NCI-H1417 (cell line): ENCODE measurements around the gene PDIA2.
"Not testable (repeated sequence)": the region's sequence is repeated elsewhere in the genome, so short reads cannot be mapped to it uniquely, and the experiment has no call there.

Source experiments
- DNase-seq, 3 experiments: peaks; one replicate each; lab custom pipeline; 2025; lab: John Stamatoyannopoulos, UW

The PDIA2 gene

GRCh38 chr16:301950-302349, 19.0 kb downstream of the PDIA2 start:
- no peak for DNase-seq

- DNase-seq: no peak
These were observed 21.0 kb downstream of the PDIA2 start for GRCh38 chr16:303760-304505.

- DNase-seq: peak in 1 of 3 experiments; percentile 22
These were observed 23.1 kb downstream of the PDIA2 start for GRCh38 chr16:305916-306626.

DNA sequence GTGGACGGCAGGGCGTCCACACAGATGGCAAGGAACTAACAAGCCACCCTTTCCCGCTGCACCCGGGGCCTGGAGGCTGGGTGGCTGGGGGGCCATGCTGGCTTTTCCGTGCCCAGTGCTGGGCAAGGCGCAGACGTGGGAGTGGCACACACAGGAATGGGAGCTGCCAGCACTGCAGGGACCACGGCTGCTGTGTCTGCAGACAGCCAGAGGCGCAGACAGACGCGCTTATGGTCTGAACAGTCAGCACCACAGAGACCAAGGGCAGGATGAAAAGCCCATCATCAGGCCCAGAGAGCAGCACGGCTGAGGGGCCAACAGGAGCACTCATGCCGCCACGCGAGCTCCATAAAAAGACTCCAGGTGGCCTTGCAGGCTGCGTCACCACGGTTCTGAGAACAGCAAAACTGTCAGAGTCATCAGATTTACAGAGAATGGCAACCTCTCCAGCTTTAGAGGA, 24.0 kb downstream of the PDIA2 start:
- peak in 2 of 3 experiments; percentile 17 to 77 for DNase-seq

GRCh38 chr16:307691-308312, 24.8 kb downstream of the PDIA2 start:
- DNase-seq: no peak

- DNase-seq: no peak
These were observed 26.5 kb downstream of the PDIA2 start for GRCh38 chr16:309476-309875.

- DNase-seq: no peak
These were observed 28.8 kb downstream of the PDIA2 start for GRCh38 chr16:311725-312124.

DNA sequence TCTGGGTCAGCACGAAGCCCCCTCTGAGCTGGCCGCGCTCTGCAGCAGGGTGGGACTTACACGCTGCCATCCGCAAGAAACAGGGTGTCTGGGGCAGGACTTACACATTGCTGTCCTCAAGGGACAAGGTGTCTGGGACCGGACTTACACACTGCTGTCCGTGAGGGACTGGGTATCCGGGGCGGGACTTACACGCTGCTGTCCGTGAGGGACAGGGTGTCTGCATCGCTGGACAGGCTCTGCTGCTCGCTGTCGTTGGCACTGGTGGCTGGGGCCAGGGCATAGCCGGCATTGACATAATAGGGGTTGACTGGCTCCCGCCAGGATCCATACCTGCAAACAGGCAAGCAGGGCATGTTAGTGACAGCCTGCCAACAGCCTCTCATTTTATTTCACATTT, 31.4 kb downstream of the PDIA2 start:
- no peak for DNase-seq

GRCh38 chr16:314795-315299, 31.9 kb downstream of the PDIA2 start:
- DNase-seq: peak in 1 of 3 experiments; percentile 73

- DNase-seq: no peak
These were observed 33.9 kb downstream of the PDIA2 start for GRCh38 chr16:316741-317464.

DNA sequence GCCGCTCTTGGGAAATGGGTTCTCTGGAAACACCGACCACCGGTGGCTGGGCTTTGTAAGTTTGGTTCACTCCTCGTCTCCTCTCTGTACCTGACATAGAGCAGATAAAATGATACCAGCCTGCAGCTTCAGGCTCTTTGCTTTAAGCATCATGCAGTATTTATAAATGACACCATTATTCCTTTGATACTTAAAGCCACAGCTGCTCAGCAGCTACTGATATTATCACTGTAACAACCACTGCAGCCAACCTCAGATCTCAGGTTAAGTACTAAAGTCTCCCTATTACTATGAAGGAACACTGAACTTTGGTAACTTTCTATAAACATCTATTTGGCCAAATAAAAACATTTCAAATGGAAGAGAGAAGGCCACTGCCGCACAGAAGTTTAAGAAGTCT, 34.6 kb downstream of the PDIA2 start:
- no peak for DNase-seq

- no peak for DNase-seq
These were observed 35.7 kb downstream of the PDIA2 start for GRCh38 chr16:318628-319027.

DNA sequence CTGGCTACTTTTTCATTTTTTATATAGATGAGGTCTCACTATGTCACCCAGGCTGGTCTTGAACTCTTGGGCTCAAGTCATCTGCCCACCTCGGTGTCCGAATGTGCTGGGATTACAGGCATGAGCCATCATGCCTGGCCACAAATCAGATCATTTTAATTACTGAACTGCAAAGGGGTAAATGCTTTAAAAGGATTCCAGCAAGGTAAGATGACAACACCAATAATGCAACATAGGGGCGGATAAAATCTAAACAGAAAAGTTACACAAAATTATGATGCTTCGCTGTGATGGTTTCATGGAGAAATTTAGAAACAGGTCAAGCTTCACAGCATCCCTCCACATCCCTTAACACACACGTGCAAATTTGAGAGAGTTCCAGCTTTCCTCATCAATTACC, 37.2 kb downstream of the PDIA2 start:
- no peak for DNase-seq

DNA sequence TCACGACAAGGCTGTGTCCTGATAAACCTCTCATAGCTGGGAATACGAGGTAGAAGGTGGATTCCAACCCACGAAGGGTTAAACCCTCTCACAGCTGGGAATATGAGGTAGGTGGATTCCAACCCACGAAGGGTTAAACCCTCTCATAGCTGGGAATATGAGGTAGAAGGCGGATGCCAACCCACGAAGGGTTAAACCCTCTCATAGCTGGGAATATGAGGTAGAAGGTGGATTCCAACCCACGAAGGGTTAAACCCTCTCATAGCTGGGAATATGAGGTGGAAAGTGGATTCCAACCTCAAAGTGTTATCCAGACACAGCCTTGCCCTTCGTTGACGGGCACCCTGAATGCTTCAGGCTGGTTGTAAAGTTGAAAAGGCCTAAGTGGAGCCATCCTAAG, 38.6 kb downstream of the PDIA2 start:
- DNase-seq: no peak

GRCh38 chr16:322476-323143, 39.6 kb downstream of the PDIA2 start:
- DNase-seq: no peak

GRCh38 chr16:324201-324450, 41.2 kb downstream of the PDIA2 start:
- DNase-seq: no peak

DNA sequence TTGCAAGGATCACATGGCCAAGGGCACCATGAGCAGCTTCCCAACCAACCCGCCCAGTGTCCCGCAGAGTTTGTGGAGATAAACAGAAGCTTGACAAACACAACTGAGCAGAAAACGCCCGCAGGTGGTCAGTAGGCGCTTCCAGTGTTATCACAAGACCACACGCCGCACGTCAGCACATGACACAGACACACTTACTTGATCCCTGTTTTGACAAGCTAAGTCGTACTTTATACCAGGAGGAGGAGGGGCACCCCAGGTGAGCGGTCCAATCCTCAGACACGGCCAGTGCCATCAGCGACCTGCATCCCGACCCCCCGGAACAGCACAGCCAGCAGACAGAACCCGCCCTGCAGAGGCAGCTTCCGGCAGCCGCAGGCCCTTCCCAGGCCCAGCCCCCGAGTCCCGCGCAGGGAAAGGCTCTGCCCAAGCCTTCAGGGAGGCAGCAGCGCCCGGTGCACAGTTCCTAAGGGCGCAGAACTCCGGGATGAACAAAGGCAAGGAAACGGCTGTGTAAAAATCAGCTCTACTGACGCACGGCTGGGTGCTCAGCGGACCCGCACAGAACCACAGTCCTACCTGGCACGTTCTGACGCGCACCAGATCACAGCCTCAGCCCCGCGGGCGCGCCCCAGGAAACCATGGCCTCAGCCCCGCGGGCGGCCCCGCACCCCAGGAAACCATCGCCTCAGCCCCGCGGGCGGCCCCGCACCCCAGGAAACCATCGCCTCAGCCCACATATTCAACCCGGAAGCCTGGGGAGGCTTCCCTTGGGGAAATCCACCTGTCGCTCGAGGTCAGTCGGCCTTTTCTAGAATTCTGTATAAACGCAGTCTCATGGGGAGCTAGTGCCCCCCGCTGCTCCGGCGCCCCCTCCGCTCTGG, 41.7 kb downstream of the PDIA2 start:
- DNase-seq: peak in 2 of 3 experiments; percentile 67 to 83

GRCh38 chr16:325375-326145, 42.6 kb downstream of the PDIA2 start:
- DNase-seq: no peak

GRCh38 chr16:330741-331140, 47.8 kb downstream of the PDIA2 start:
- no peak for DNase-seq

GRCh38 chr16:331181-331814, 48.3 kb downstream of the PDIA2 start:
- DNase-seq: not testable (repeated sequence)
